GM10248 (cell line): ENCODE data around the gene MUC22.
"Not testable (repeated sequence)": the region's sequence is repeated elsewhere in the genome, so short reads cannot be mapped to it uniquely, and the experiment has no call there.

Experiments used
- CTCF ChIA-PET: fragments of 300-600 bp; sonication (Branson Sonifier 250); formaldehyde crosslinking; extraction: SDS; loops from one replicate; lab custom pipeline; 2021; ENCODE audit warnings: antibody characterized with exemption; lab: Yijun Ruan, JAX
- POLR2A ChIA-PET: fragments of 350-650 bp; sonication (Branson Sonifier 250); formaldehyde crosslinking; extraction: SDS; loops from one replicate; lab custom pipeline; 2020; ENCODE audit warnings: antibody characterized with exemption; lab: Yijun Ruan, JAX
- DNase-seq: peaks from one replicate; pipeline ENCODE4 v3.0.0; 2012; ENCODE audit errors: extremely low spot score
- TF ChIP-seq, protein P1 (sequence below): IDR thresholded peaks from 2 replicates; pipeline ENCODE4 v1.5.1; 2012; ENCODE audit warnings: mild to moderate bottlenecking, low read depth; ENCODE audit errors: extremely low read depth, missing control alignments, control extremely low read depth

The MUC22 gene

DNA sequence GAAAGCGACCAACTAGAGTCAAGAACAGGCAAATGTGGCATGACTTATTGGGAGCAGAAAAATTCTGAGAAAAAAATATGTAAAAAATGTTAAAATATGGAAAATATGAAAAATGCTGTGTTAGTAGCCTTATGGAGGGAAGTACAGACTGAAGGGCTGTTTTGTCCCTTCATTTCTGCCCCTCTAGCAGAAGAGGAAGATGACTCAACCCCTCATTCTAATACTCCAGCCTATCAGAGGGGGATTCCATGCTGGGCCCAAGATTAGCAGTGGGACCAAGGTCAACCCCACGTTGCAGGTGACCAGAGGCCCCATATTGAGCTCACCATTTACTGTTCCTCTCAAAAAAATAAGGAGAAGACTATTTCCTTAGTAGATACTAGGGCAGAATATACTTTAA is 18.4 kb upstream of the MUC22 start:
- CTCF ChIA-PET: no interaction called here
- POLR2A ChIA-PET: no interaction called here
- TF ChIP-seq, protein P1, sequence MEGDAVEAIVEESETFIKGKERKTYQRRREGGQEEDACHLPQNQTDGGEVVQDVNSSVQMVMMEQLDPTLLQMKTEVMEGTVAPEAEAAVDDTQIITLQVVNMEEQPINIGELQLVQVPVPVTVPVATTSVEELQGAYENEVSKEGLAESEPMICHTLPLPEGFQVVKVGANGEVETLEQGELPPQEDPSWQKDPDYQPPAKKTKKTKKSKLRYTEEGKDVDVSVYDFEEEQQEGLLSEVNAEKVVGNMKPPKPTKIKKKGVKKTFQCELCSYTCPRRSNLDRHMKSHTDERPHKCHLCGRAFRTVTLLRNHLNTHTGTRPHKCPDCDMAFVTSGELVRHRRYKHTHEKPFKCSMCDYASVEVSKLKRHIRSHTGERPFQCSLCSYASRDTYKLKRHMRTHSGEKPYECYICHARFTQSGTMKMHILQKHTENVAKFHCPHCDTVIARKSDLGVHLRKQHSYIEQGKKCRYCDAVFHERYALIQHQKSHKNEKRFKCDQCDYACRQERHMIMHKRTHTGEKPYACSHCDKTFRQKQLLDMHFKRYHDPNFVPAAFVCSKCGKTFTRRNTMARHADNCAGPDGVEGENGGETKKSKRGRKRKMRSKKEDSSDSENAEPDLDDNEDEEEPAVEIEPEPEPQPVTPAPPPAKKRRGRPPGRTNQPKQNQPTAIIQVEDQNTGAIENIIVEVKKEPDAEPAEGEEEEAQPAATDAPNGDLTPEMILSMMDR: no peak
- DNase-seq: no peak

DNA sequence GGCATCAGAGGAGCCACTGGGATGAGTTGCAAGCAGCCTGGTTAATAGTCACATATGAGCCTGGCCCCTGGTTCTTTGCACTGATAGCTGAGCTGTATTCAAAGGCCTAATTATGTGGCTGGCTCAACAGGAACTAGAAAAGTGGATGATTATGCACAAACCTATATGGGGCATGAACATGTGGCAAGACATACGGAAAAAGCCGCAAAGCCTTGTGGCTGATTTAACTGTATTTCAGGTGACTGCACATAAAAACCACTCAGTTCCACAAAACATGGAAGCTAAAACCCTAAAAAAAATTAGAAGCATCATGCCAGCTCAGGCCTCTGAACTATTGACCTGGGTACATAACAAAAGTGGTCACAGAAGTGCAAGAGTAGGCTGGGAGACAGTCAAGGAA is 13.0 kb upstream of the MUC22 start:
- ChIA-PET POLR2A (no interaction called here), CTCF (interaction anchor here (1.4 to 1.7 kb wide), 3 partner anchors 9 to 175 kb away, joined by 3 to 5 read pairs (median 4); no protein-coding TSS in a partner anchor)
- TF ChIP-seq, protein P1: no peak
- no peak for DNase-seq

DNA sequence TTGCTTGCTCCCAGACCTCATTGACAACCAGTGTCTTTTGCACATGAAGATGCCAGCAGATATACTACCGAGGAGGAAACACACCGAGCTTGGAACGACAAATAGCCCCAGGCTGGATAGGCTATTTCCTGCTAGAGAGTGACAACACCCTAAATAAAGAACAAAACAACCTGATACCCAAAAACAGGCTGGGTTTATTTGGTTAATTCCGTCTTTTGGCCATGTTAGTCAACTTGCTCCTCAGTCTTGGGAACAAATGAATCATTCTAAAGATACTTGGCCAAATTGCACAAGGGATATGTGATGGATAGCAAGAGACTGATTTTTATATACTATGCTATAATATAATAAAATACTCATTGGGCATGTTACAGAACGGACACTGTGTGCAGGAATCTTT is 11.5 kb upstream of the MUC22 start:
- TF ChIP-seq, protein P1: no peak
- POLR2A ChIA-PET: no interaction called here
- no peak for DNase-seq
- CTCF ChIA-PET: interaction anchor here (1.2 to 1.7 kb wide), 3 partner anchors 10 to 176 kb away, joined by 3 to 4 read pairs (median 3); no protein-coding TSS in a partner anchor

DNA sequence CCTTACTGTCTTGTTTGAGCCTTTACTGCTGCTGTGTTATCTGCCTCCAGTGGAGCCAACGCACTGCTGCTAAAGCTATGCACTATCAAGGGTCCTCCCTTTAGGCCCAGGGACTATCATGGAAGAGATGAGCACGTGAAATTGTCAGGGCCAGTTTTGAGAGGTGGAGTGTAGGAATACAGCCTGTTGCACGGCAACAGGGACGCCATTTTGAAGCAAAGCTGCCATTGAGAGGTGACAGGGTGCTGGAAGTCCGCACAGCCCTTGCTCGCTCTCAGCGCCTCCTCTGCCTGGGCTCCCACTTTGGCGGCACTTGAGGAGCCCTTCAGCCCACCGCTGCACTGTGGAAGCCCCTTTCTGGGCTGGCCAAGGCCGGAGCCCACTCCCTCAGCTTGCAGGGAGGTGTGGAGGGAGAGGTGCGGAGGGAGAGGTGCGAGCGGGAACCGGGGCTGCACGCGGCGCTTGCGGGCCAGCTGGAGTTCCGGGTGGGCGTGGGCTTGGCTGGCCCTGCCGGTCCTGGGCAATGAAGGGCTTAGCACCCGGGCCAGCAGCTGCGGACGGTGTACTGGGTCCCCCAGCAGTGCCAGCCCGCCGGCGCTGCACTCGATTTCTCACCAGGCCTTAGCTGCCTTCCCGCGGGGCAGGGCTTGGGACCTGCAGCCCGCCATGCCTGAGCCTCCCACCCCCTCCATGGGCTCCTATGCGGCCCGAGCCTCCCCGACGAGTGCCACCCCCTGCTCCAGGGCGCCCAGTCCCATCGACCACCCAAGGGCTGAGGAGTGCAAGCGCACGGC is 10.0 kb upstream of the MUC22 start:
- DNase-seq, POLR2A ChIA-PET: not testable (repeated sequence)
- CTCF ChIA-PET: interaction anchor here (1.2 kb wide), 1 partner anchor 8 kb away, joined by 3 read pairs; no protein-coding TSS in a partner anchor

DNA sequence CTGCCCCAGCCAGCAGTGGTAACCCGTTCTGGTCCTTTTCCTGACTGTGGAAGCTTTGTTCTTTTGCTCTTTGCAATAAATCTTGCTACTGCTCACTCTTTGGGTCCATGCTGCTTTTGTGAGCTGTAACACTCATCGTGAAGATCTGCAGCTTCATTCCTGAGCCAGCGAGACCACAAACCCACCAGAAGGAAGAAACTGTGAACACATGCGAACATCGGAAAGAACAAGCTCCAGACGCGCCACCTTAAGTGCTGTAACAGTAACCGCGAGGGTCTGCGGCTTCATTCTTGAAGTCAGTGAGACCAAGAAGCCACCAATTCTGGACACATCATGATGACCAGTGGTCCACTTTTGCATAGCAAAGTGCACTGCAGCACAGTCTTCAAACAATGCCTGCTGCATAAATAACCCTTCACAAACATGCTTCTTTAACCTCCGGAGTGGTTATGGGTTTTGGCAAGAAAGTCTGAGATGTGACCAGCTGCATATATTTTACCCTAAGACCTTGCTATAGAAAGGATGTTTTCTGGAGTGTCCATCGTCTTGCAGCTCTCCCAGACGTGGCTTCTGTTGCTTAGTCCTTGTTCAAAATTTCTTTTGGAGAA is 8.9 kb upstream of the MUC22 start:
- TF ChIP-seq, protein P1: no peak
- ChIA-PET CTCF (interaction anchor here (1.3 kb wide), 1 partner anchor 86 kb away, joined by 4 read pairs; no protein-coding TSS in a partner anchor), POLR2A (no interaction called here)
- DNase-seq: no peak

GRCh38 chr6:31002471-31002870 is 7.8 kb upstream of the MUC22 start:
- no peak for DNase-seq
- POLR2A ChIA-PET: no interaction called here
- CTCF ChIA-PET: no interaction called here
- TF ChIP-seq, protein P1: no peak

DNA sequence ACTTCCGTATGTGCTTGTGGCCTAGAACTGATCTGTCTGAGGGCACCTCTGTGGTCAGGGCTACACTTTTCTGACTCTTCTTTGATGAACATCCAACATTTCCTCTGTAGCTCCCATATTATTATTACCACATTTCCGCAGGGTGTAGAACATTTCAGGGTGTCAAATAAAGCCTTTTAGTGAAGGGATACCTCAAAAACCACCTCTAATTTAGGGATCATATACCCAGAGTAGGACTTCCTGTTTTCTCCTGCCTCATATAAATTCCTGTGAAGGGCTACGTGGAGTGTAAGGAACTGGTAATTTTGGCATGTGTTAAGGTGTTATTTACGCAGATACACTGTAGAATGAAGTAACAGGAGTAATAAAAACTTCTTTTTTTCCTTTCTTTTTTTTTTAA is 5.5 kb upstream of the MUC22 start:
- TF ChIP-seq, protein P1: no peak
- CTCF ChIA-PET: interaction anchor here (0.9 to 1.5 kb wide), 3 partner anchors 10 to 82 kb away, joined by 3 to 10 read pairs (median 3); no protein-coding TSS in a partner anchor
- no peak for DNase-seq
- POLR2A ChIA-PET: no interaction called here
